ENCODE measurements around the gene PPP6R3.
A peak's percentile ranks its signal among the peaks of the same experiment; 100 is the strongest.
"Not testable (repeated sequence)": the region's sequence is repeated elsewhere in the genome, so short reads cannot be mapped to it uniquely, and the experiment has no call there.

PPP6R3 gene

DNA sequence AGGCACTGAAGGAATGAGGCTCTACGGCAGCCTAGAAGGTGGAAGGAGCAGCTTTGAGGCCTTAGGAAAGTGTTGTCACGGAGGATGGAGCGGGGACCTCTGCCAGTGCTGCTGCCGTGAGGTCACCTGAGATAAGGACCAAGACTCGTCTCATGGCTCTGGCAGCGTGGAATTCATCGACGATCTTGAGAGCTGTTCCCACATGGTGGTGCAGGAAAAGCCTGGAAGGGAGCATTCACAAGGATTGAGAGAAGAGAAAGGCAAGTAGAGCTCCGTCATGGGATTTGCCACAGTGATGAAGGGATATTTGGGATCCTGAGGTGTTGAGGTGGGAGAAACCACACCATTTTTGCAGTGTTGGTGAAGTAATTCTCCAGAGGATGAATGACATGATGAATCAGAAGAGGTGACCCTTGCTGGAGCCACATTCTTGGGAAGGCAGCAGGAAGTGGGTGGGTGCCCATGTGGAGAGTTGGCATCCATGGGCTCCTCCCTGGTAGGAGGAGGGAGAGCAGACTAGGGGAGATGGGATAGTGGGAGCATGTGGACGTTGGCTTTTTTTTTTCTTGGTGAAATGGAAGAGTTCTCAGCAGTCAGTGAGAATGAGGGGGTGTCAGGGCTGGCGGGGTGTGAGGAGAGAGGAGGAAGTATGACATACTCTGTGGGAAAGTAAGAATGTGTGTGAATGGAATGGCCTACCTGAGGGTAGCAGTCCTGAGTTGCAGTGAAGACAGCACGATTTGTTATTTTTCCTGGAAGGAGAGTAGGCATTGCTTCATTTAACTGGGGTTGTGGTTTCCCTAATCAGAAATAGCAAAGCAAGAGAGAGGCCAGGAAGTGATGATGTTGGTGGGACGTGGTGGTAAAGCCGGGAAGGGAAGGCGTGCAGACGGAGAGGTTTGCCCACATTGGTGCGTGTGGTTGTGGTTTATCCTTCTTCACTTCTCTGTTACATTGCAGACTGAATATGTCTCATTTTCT, 11.1 kb downstream of the PPP6R3 start:
- no peak overlapping the region for H3K9ac ChIP-seq (ENCODE audit: low read depth in 1 of 2, low read length in 2 of 2)
- peaks cover 33 to 41% of the 10 kb centered on the region in 2 donors for H3K4me1 ChIP-seq (ENCODE audit: control insufficient read depth in 2 of 2, insufficient read depth in 2 of 2, low read length in 2 of 2)
- H3K9me3 ChIP-seq (ENCODE audit: control insufficient read depth in 2 of 2, low read length in 2 of 2) = no peaks in the 10 kb centered on the region
- H3K27ac ChIP-seq (ENCODE audit: low read depth in 2 of 2, low read length in 2 of 2) = no peak overlapping the region
- H3K27me3 ChIP-seq (ENCODE audit: control insufficient read depth in 2 of 2, insufficient read depth in 2 of 2, low read length in 2 of 2) = no peaks in the 10 kb centered on the region
- H3K4me3 ChIP-seq (ENCODE audit: low read length in 2 of 2) = peak overlapping the region in 1 of 2 donors; percentile 28
- H3K36me3 ChIP-seq (ENCODE audit: control insufficient read depth in 2 of 2, insufficient read depth in 2 of 2, low read length in 2 of 2) = peaks cover 0 to 10% of the 10 kb centered on the region in 2 donors

- peaks cover 29 to 37% of the 10 kb centered on the region in 2 donors for H3K4me1 ChIP-seq (ENCODE audit: control insufficient read depth in 2 of 2, insufficient read depth in 2 of 2, low read length in 2 of 2)
- no peak overlapping the region for H3K9ac ChIP-seq (ENCODE audit: low read depth in 1 of 2, low read length in 2 of 2)
- no peak overlapping the region for H3K4me3 ChIP-seq (ENCODE audit: low read length in 2 of 2)
- no peaks in the 10 kb centered on the region for H3K9me3 ChIP-seq (ENCODE audit: control insufficient read depth in 2 of 2, low read length in 2 of 2)
- H3K27ac ChIP-seq (ENCODE audit: low read depth in 2 of 2, low read length in 2 of 2) = no peak overlapping the region
- no peaks in the 10 kb centered on the region for H3K27me3 ChIP-seq (ENCODE audit: control insufficient read depth in 2 of 2, insufficient read depth in 2 of 2, low read length in 2 of 2)
- peaks cover 0 to 10% of the 10 kb centered on the region in 2 donors for H3K36me3 ChIP-seq (ENCODE audit: control insufficient read depth in 2 of 2, insufficient read depth in 2 of 2, low read length in 2 of 2)
Observed at GRCh38 chr11:68472778-68473177, 12.2 kb downstream of the PPP6R3 start.

GRCh38 chr11:68473693-68474092, 13.1 kb downstream of the PPP6R3 start:
- H3K4me3 ChIP-seq (ENCODE audit: low read length in 2 of 2) = no peak overlapping the region
- no peak overlapping the region for H3K9ac ChIP-seq (ENCODE audit: low read depth in 1 of 2, low read length in 2 of 2)
- no peaks in the 10 kb centered on the region for H3K27me3 ChIP-seq (ENCODE audit: control insufficient read depth in 2 of 2, insufficient read depth in 2 of 2, low read length in 2 of 2)
- H3K36me3 ChIP-seq (ENCODE audit: control insufficient read depth in 2 of 2, insufficient read depth in 2 of 2, low read length in 2 of 2) = peaks cover 0 to 10% of the 10 kb centered on the region in 2 donors
- no peaks in the 10 kb centered on the region for H3K9me3 ChIP-seq (ENCODE audit: control insufficient read depth in 2 of 2, low read length in 2 of 2)
- H3K27ac ChIP-seq (ENCODE audit: low read depth in 2 of 2, low read length in 2 of 2) = peak overlapping the region in 1 of 2 donors; percentile 9
- H3K4me1 ChIP-seq (ENCODE audit: control insufficient read depth in 2 of 2, insufficient read depth in 2 of 2, low read length in 2 of 2) = peaks cover 21 to 30% of the 10 kb centered on the region in 2 donors

- not testable (repeated sequence) for H3K27me3 ChIP-seq (ENCODE audit: control insufficient read depth in 2 of 2, insufficient read depth in 2 of 2, low read length in 2 of 2); H3K4me3 ChIP-seq (ENCODE audit: low read length in 2 of 2); H3K36me3 ChIP-seq (ENCODE audit: control insufficient read depth in 2 of 2, insufficient read depth in 2 of 2, low read length in 2 of 2); H3K9ac ChIP-seq (ENCODE audit: low read depth in 1 of 2, low read length in 2 of 2); H3K27ac ChIP-seq (ENCODE audit: low read depth in 2 of 2, low read length in 2 of 2); H3K9me3 ChIP-seq (ENCODE audit: control insufficient read depth in 2 of 2, low read length in 2 of 2)
- H3K4me1 ChIP-seq (ENCODE audit: control insufficient read depth in 2 of 2, insufficient read depth in 2 of 2, low read length in 2 of 2) = peaks cover 16 to 18% of the 10 kb centered on the region in 2 donors
Observed at GRCh38 chr11:68475626-68476025, 15.1 kb downstream of the PPP6R3 start.

- no peaks in the 10 kb centered on the region for H3K9me3 ChIP-seq (ENCODE audit: control insufficient read depth in 2 of 2, low read length in 2 of 2)
- H3K27me3 ChIP-seq (ENCODE audit: control insufficient read depth in 2 of 2, insufficient read depth in 2 of 2, low read length in 2 of 2) = no peaks in the 10 kb centered on the region
- no peaks in the 10 kb centered on the region for H3K36me3 ChIP-seq (ENCODE audit: control insufficient read depth in 2 of 2, insufficient read depth in 2 of 2, low read length in 2 of 2)
- no peak overlapping the region for H3K27ac ChIP-seq (ENCODE audit: low read depth in 2 of 2, low read length in 2 of 2)
- H3K4me3 ChIP-seq (ENCODE audit: low read length in 2 of 2) = no peak overlapping the region
- H3K9ac ChIP-seq (ENCODE audit: low read depth in 1 of 2, low read length in 2 of 2) = no peak overlapping the region
- peaks cover 12 to 15% of the 10 kb centered on the region in 2 donors for H3K4me1 ChIP-seq (ENCODE audit: control insufficient read depth in 2 of 2, insufficient read depth in 2 of 2, low read length in 2 of 2)
Observed at GRCh38 chr11:68479390-68479789, 18.8 kb downstream of the PPP6R3 start.

- no peaks in the 10 kb centered on the region for H3K27me3 ChIP-seq (ENCODE audit: control insufficient read depth in 2 of 2, insufficient read depth in 2 of 2, low read length in 2 of 2)
- no peak overlapping the region for H3K4me3 ChIP-seq (ENCODE audit: low read length in 2 of 2)
- peaks cover 12 to 15% of the 10 kb centered on the region in 2 donors for H3K4me1 ChIP-seq (ENCODE audit: control insufficient read depth in 2 of 2, insufficient read depth in 2 of 2, low read length in 2 of 2)
- no peak overlapping the region for H3K9ac ChIP-seq (ENCODE audit: low read depth in 1 of 2, low read length in 2 of 2)
- no peaks in the 10 kb centered on the region for H3K9me3 ChIP-seq (ENCODE audit: control insufficient read depth in 2 of 2, low read length in 2 of 2)
- H3K27ac ChIP-seq (ENCODE audit: low read depth in 2 of 2, low read length in 2 of 2) = no peak overlapping the region
- H3K36me3 ChIP-seq (ENCODE audit: control insufficient read depth in 2 of 2, insufficient read depth in 2 of 2, low read length in 2 of 2) = no peaks in the 10 kb centered on the region
Observed at GRCh38 chr11:68480193-68480592, 19.6 kb downstream of the PPP6R3 start.

- H3K27ac ChIP-seq (ENCODE audit: low read depth in 2 of 2, low read length in 2 of 2) = peak overlapping the region in 1 of 2 donors; percentile 17
- H3K4me3 ChIP-seq (ENCODE audit: low read length in 2 of 2) = peak overlapping the region in 1 of 2 donors; percentile 34
- no peaks in the 10 kb centered on the region for H3K9me3 ChIP-seq (ENCODE audit: control insufficient read depth in 2 of 2, low read length in 2 of 2)
- H3K27me3 ChIP-seq (ENCODE audit: control insufficient read depth in 2 of 2, insufficient read depth in 2 of 2, low read length in 2 of 2) = no peaks in the 10 kb centered on the region
- H3K4me1 ChIP-seq (ENCODE audit: control insufficient read depth in 2 of 2, insufficient read depth in 2 of 2, low read length in 2 of 2) = peaks cover 12 to 15% of the 10 kb centered on the region in 2 donors
- no peak overlapping the region for H3K9ac ChIP-seq (ENCODE audit: low read depth in 1 of 2, low read length in 2 of 2)
- no peaks in the 10 kb centered on the region for H3K36me3 ChIP-seq (ENCODE audit: control insufficient read depth in 2 of 2, insufficient read depth in 2 of 2, low read length in 2 of 2)
Observed at GRCh38 chr11:68480852-68481510, 20.4 kb downstream of the PPP6R3 start.

GRCh38 chr11:68481579-68482240, 21.2 kb downstream of the PPP6R3 start:
- H3K4me1 ChIP-seq (ENCODE audit: control insufficient read depth in 2 of 2, insufficient read depth in 2 of 2, low read length in 2 of 2) = peaks cover 12 to 15% of the 10 kb centered on the region in 2 donors
- no peaks in the 10 kb centered on the region for H3K27me3 ChIP-seq (ENCODE audit: control insufficient read depth in 2 of 2, insufficient read depth in 2 of 2, low read length in 2 of 2)
- no peaks in the 10 kb centered on the region for H3K9me3 ChIP-seq (ENCODE audit: control insufficient read depth in 2 of 2, low read length in 2 of 2)
- H3K36me3 ChIP-seq (ENCODE audit: control insufficient read depth in 2 of 2, insufficient read depth in 2 of 2, low read length in 2 of 2) = no peaks in the 10 kb centered on the region
- peak overlapping the region in 1 of 2 donors; percentile 17 for H3K27ac ChIP-seq (ENCODE audit: low read depth in 2 of 2, low read length in 2 of 2)
- H3K9ac ChIP-seq (ENCODE audit: low read depth in 1 of 2, low read length in 2 of 2) = no peak overlapping the region
- H3K4me3 ChIP-seq (ENCODE audit: low read length in 2 of 2) = no peak overlapping the region

DNA sequence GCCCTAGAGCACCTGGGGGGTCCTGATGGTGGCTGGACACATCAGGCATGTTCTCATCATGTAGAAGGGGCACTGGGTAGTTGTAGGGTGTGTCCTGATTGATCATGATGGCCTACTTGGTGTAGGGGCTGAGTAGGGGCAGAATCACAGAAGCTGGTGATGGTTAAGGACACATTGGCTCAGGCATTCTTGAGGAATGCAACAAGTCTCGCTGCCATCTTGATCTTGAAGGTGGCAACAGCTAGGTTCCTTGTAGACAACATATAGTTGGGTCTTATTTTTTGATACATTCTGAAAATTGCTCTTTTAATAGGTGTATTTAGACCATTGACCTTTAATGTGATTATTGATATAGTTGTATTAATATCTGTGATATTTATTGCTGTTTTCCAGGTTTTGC, 28.1 kb downstream of the PPP6R3 start:
- H3K4me1 ChIP-seq (ENCODE audit: control insufficient read depth in 2 of 2, insufficient read depth in 2 of 2, low read length in 2 of 2) = peaks cover 3 to 9% of the 10 kb centered on the region in 2 donors

More for the DNA sequence above, 28.1 kb downstream of the PPP6R3 start:
- H3K36me3 ChIP-seq (ENCODE audit: control insufficient read depth in 2 of 2, insufficient read depth in 2 of 2, low read length in 2 of 2) = no peaks in the 10 kb centered on the region
- no peak overlapping the region for H3K27ac ChIP-seq (ENCODE audit: low read depth in 2 of 2, low read length in 2 of 2)
- no peaks in the 10 kb centered on the region for H3K9me3 ChIP-seq (ENCODE audit: control insufficient read depth in 2 of 2, low read length in 2 of 2)
- no peaks in the 10 kb centered on the region for H3K27me3 ChIP-seq (ENCODE audit: control insufficient read depth in 2 of 2, insufficient read depth in 2 of 2, low read length in 2 of 2)
- H3K4me3 ChIP-seq (ENCODE audit: low read length in 2 of 2) = no peak overlapping the region
- no peak overlapping the region for H3K9ac ChIP-seq (ENCODE audit: low read depth in 1 of 2, low read length in 2 of 2)
